ENCODE data around the gene PLCB4.

Gene PLCB4

DNA sequence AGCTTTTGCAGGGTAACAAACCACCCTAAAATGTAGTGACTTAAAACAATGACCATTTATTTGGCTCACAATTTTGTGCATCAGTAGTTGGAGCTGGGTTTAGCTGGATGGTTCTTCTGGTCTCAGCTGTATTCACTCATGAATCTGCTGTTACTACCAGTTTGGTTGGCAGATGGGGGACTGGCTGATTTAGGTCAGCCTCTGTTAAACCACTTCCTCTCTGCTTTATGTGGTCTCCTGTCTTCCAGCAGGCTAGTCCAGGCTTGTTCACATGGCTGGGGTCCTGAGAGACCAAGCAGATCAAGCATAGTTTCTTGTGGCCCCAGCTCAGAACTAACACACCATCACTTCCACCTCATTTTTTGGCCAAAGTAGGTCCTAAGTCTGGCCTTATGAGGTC, 378.3 kb downstream of the PLCB4 start:
- in situ Hi-C loops (cut with HindIII; ENCODE audit: low pct_unique_long_range_greater_than_20kb, low sequenced_read_pairs), result no loop called here
- TF ChIP-seq JUND (IDR thresholded peaks at IDR 0.05; ENCODE audit: low read depth), result no peak
- no peak for DNase-seq (ENCODE audit: low read depth in 1 of 2, low spot score in 1 of 2)

DNA sequence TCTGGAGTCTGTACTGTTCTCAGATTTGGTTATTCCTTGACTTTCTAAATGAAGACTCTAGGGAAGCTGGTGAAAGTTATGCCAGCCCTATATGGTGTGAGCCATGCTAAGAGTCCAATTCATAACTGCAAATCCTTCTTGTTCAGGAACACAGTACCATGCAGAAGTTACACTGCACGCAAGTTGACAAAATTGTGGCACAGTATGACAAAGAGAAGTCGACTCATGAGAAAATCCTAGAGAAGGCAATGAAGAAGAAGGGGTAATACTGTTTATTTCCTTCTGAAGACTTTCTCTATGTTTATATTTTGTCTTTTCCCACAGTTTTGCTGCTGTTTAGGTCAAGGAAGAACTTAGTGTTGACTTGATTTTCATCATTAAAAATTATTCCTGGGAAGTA, 384.3 kb downstream of the PLCB4 start:
- in situ Hi-C loops (cut with HindIII; ENCODE audit: low pct_unique_long_range_greater_than_20kb, low sequenced_read_pairs), result no loop called here
- no peak for TF ChIP-seq JUND (IDR thresholded peaks at IDR 0.05; ENCODE audit: low read depth)
- no peak for DNase-seq (ENCODE audit: low read depth in 1 of 2, low spot score in 1 of 2)

DNA sequence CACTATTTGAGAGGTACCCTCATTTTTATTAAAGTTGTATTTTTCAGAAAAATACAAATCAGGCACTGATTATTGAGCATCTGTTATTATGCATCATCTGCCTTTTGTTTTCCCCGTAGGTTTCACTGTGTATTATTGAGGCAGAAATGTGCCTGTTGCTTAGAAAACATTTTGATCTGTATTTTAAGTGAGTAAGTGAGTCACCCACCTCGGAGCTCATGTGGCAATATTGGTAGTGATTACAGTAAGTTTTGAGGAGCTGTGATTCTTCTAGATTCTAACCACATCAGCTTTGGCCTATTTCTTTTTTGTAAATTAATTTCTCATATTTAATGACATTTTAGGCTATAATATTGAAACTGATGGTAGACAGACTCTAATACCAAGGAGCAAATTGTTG, 385.9 kb downstream of the PLCB4 start:
- in situ Hi-C loops (cut with HindIII; ENCODE audit: low pct_unique_long_range_greater_than_20kb, low sequenced_read_pairs), result no loop called here
- TF ChIP-seq JUND (IDR thresholded peaks at IDR 0.05; ENCODE audit: low read depth), result no peak
- no peak for DNase-seq (ENCODE audit: low read depth in 1 of 2, low spot score in 1 of 2)

DNA sequence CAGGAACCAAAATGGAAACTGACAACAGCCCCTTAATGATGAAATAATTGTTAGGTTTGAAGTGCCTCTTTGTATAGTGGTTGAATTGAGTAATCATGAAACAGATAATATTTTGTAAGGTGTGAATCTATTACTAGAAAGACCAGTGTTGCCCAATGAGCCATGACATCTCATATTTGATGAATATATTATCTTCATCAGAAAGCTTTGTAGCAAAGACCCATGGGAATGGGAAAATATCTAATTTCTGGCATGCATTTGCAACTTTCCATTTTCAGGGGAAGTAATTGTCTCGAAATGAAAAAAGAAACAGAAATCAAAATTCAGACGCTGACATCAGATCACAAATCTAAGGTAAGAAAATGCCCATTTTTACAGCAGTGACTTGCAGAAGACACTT, 388.2 kb downstream of the PLCB4 start:
- TF ChIP-seq JUND (IDR thresholded peaks at IDR 0.05; ENCODE audit: low read depth), result no peak
- in situ Hi-C loops (cut with HindIII; ENCODE audit: low pct_unique_long_range_greater_than_20kb, low sequenced_read_pairs), result no loop called here
- DNase-seq (ENCODE audit: low read depth in 1 of 2, low spot score in 1 of 2), result no peak

DNA sequence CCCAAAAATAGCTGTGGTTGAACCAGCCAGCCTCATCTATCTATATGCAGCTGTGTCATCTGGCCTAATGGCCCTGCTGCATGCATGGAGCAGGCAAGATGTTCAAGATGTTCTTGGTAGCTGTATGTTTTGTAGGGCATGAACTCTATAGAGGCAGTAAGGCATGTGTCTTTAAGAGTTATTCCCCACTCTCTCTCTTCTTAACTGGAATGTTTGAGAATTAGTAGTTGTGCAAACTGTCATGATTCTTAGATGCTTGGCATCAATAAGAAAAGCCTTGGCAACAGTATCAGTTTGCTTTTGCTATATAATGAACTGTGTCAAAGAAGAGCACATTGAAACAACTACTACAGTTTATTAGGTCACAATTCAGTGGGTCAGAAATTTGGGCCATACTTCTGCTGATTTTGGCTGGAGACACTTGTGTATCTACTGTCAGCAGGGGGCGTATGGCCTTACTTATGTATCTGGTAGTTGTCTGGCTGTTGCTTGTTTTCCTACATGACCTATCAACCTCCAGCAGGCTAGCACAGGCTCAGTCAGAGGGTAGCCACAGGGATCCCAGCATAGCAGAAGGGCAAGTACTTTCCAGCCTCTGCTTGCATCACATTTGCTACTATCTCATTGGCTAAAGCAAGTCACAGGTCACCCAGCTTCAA, 389.4 kb downstream of the PLCB4 start:
- DNase-seq (ENCODE audit: low read depth in 1 of 2, low spot score in 1 of 2), result peak in 1 of 2 experiments; percentile 16
- in situ Hi-C loops (cut with HindIII; ENCODE audit: low pct_unique_long_range_greater_than_20kb, low sequenced_read_pairs), result no loop called here
- no peak for TF ChIP-seq JUND (IDR thresholded peaks at IDR 0.05; ENCODE audit: low read depth)

DNA sequence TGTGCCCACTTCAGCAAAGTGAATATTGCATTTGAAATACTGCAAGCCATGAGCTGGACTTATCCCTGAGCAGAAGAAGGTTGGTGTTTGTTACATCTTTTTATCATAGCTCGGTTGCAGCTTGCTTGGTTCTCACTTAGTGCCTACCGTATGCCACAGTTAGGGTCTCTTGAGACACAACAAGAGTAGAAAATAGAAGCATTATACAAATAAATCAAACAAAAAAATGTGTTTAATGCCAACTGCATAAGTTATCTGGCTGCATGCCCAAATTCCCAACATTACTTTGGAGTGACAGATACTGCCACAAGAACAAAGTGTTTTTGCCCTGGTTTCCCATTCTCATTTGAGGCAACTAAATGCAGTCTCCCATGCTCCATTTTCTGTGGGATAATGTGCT, 391.6 kb downstream of the PLCB4 start:
- DNase-seq (ENCODE audit: low read depth in 1 of 2, low spot score in 1 of 2), result peak; percentile 17 to 42
- in situ Hi-C loops (cut with HindIII; ENCODE audit: low pct_unique_long_range_greater_than_20kb, low sequenced_read_pairs), result no loop called here
- TF ChIP-seq JUND (IDR thresholded peaks at IDR 0.05; ENCODE audit: low read depth), result no peak

DNA sequence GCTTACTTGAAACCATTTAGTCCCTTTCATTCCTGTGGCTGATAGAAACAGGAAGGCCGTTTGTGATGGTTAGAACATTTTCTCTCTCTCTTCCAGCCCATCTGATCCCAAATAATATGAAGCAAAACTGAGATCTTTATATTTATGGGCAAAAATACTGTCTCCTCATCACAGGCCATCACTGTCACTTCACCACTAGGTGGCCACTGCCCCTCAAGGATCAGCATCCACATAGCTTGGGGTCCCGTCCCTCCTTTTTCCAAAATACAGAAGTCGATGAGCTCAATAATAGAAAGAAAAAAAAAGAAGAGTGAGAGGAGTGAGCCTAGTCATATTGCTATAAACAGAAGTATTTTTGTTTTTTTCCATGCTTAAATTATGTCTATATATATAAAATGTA, 399.1 kb downstream of the PLCB4 start:
- TF ChIP-seq JUND (IDR thresholded peaks at IDR 0.05; ENCODE audit: low read depth), result no peak
- in situ Hi-C loops (cut with HindIII; ENCODE audit: low pct_unique_long_range_greater_than_20kb, low sequenced_read_pairs), result no loop called here
- no peak for DNase-seq (ENCODE audit: low read depth in 1 of 2, low spot score in 1 of 2)

DNA sequence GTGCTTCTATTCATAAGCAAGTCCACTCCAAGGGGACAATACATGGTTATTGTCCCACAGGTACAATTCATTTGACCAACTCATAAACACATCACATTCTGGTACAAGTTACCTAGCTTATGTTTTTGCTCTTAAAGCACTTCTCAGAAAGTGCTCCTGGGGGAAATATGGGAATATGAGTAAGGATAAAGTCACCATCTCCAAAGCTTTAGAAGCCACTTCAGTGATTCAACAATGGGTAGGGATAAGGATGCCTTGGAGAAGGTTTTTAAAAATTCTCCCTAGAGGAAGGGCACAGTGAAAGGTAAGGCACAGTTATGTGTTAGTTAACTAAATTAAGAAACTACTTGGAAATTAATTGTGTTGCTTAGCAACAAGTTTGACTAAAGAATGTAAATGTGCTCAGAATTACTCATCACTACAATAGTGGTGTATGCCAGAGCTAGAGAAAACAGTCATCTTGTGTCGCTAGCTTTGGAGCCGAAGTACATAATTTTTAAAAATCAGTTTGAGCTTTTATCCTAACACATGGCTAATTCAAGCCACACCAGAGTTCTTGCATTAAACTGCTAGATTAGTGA, 406.0 kb downstream of the PLCB4 start:
- no peak for DNase-seq (ENCODE audit: low read depth in 1 of 2, low spot score in 1 of 2)
- TF ChIP-seq JUND (IDR thresholded peaks at IDR 0.05; ENCODE audit: low read depth), result no peak
- in situ Hi-C loops (cut with HindIII; ENCODE audit: low pct_unique_long_range_greater_than_20kb, low sequenced_read_pairs), result no loop called here

DNA sequence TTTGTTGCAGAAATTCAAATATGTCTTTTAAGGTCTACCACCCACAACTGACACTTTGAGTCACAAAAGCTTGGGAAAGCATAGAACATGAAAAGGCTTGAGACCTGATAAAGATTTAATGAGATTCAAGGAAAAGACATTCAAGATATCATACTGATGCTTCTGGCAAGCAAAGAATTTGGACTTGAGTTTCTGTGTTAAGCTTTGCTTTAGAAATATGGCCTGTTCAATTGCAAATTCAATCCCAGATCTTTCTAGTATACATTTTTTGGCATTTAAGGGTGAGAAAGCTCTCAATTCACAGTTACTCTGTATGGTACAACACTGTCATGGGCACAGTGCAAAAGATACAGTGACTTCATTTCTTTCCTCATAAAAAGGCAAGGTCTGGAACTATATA, 406.6 kb downstream of the PLCB4 start:
- in situ Hi-C loops (cut with HindIII; ENCODE audit: low pct_unique_long_range_greater_than_20kb, low sequenced_read_pairs), result no loop called here
- DNase-seq (ENCODE audit: low read depth in 1 of 2, low spot score in 1 of 2), result no peak
- TF ChIP-seq JUND (IDR thresholded peaks at IDR 0.05; ENCODE audit: low read depth), result no peak

DNA sequence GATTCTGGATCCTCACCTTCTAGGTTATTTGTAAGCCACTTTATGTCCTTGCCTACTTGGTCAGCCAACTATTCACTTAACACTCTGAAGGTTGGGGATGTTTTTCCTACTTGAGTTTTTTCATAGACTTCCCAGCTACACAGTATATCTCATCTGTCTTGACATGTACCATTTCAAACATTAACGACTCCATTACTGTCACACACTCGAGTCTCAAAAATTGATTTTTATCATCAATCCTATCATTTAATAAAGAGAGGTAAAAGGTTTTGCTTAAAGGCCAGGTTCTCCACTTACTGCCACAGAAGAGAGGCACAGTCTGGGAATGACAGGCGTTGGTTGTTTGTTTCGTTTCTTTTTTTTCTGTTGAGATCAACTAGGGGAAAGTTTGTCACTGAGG, 407.3 kb downstream of the PLCB4 start:
- no peak for TF ChIP-seq JUND (IDR thresholded peaks at IDR 0.05; ENCODE audit: low read depth)
- no peak for DNase-seq (ENCODE audit: low read depth in 1 of 2, low spot score in 1 of 2)
- in situ Hi-C loops (cut with HindIII; ENCODE audit: low pct_unique_long_range_greater_than_20kb, low sequenced_read_pairs), result no loop called here

DNA sequence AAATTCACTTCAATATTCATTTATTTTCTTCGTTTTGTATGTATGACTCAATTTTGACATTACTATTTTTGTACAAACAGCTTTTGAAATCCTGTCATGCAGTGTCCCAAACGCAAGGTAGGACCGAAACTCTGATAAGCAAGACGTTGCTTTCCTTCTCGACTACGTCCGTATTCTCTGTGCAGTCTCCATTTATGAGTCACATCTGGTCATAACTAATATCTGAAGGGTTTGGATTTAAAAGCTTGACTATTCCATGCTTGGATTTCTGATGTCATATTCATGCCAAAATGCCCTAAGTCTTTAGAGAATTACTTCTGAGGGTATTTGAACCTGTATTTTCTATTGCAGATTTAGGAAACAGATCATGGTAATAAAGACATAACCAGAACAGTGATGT, 407.8 kb downstream of the PLCB4 start:
- TF ChIP-seq JUND (IDR thresholded peaks at IDR 0.05; ENCODE audit: low read depth), result no peak
- in situ Hi-C loops (cut with HindIII; ENCODE audit: low pct_unique_long_range_greater_than_20kb, low sequenced_read_pairs), result no loop called here
- no peak for DNase-seq (ENCODE audit: low read depth in 1 of 2, low spot score in 1 of 2)

DNA sequence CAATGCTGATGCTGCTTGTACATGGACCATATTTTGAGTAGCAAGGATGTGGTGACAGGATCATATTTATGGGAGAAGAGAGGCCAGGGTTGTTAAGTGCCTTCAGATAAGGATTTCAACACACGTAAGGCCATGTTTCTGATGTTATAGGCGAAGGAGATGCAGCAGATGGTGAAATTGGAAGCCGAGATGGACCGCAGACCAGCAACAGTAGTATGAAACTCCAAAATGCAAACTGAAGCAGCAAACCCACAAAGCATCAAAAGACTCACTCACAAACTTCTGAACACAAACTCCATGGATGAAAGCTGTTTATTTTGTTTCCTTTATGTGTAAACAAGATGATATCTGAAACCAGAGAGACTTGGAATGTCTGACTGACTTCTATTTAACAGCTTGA, 409.9 kb downstream of the PLCB4 start:
- in situ Hi-C loops (cut with HindIII; ENCODE audit: low pct_unique_long_range_greater_than_20kb, low sequenced_read_pairs), result no loop called here
- no peak for TF ChIP-seq JUND (IDR thresholded peaks at IDR 0.05; ENCODE audit: low read depth)
- DNase-seq (ENCODE audit: low read depth in 1 of 2, low spot score in 1 of 2), result peak in 1 of 2 experiments; percentile 37

DNA sequence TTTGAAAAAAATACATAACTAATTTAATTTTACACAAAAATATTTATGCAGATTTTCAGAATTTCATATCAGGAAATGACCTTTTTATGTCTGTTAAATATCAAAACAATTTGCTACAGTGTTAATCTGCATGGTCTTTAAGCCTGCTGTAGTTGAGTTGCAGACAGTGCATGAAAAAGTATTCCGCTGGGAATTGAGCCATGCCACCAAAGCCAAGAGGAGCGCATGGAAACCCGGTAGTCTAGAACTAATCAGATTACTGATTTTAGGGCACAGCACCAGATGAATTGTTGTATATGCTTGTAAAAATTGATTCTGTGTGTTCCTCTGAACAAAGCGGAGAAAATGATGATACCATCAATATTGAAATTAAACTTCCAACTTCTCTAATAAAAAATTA, 411.2 kb downstream of the PLCB4 start:
- in situ Hi-C loops (cut with HindIII; ENCODE audit: low pct_unique_long_range_greater_than_20kb, low sequenced_read_pairs), result no loop called here
- no peak for TF ChIP-seq JUND (IDR thresholded peaks at IDR 0.05; ENCODE audit: low read depth)
- no peak for DNase-seq (ENCODE audit: low read depth in 1 of 2, low spot score in 1 of 2)

DNA sequence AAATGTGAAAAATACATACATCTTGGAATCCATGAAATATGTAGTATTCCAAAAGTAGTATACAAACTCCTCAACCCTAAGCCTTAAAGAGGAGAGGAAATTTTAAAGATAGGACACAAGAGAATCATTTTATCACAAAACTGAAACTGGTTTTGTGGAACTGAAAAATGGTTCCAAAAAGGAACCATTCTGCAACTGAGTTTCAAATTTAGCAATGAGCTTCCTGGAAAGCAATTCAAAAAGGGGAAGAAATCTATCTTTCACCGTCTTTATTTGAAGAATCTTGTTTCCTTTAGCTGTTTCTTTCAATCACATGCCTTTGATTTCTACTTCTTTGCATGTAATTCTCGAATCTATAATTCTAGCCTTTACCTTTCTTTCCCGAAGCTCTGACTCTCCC, 413.3 kb downstream of the PLCB4 start:
- DNase-seq (ENCODE audit: low read depth in 1 of 2, low spot score in 1 of 2), result no peak
- no peak for TF ChIP-seq JUND (IDR thresholded peaks at IDR 0.05; ENCODE audit: low read depth)
- in situ Hi-C loops (cut with HindIII; ENCODE audit: low pct_unique_long_range_greater_than_20kb, low sequenced_read_pairs), result no loop called here
